Measurements from ENCODE around the gene HSPA1B.

DNA sequence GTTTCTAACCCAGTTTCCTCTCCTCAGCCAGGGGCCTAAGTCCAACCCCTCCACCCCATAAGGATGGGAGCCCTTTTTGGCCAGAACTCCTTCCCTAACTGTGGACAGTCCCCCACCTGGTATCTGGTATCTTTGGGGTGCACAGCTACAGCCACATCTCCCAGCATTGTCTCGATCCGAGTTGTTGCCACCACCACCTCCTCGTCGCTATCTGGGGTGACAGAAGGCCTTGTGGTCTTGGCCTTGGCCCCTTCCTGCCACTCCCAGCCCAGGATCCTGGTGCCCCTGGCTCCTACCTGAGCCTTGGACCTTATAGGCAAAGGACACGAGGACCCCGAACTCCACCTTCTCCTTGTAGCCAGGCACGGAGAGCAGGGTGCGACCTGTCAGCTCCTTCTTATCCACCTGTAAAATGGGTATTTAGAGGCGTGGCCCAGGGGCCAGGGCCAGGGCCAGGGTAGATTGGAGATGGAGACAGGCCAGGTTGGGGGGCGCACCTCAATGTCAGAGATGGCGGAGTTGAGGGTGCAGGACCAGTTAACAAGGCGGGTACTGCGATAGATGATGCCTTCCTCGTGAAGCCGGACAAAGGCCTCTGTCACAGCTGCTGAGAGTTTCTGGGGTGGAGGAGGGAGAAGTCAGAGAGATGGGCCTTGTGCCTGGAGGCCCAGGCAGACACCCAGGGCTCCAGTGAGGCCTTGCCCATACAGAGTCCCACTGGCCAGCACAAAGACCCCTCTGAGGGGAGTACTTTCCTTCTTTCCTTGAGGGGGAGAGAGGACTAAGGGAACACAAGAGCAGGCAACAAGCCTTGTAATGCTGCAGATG is 43.2 kb upstream of the HSPA1B start:
- TF ChIP-seq, protein P1, sequence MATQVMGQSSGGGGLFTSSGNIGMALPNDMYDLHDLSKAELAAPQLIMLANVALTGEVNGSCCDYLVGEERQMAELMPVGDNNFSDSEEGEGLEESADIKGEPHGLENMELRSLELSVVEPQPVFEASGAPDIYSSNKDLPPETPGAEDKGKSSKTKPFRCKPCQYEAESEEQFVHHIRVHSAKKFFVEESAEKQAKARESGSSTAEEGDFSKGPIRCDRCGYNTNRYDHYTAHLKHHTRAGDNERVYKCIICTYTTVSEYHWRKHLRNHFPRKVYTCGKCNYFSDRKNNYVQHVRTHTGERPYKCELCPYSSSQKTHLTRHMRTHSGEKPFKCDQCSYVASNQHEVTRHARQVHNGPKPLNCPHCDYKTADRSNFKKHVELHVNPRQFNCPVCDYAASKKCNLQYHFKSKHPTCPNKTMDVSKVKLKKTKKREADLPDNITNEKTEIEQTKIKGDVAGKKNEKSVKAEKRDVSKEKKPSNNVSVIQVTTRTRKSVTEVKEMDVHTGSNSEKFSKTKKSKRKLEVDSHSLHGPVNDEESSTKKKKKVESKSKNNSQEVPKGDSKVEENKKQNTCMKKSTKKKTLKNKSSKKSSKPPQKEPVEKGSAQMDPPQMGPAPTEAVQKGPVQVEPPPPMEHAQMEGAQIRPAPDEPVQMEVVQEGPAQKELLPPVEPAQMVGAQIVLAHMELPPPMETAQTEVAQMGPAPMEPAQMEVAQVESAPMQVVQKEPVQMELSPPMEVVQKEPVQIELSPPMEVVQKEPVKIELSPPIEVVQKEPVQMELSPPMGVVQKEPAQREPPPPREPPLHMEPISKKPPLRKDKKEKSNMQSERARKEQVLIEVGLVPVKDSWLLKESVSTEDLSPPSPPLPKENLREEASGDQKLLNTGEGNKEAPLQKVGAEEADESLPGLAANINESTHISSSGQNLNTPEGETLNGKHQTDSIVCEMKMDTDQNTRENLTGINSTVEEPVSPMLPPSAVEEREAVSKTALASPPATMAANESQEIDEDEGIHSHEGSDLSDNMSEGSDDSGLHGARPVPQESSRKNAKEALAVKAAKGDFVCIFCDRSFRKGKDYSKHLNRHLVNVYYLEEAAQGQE (IDR thresholded peaks at IDR 0.05; ENCODE audit: insufficient read depth in 1 of 2, low read depth in 2 of 2, low read length in 2 of 2): no peak
- TF ChIP-seq FOXP2 (optimal IDR thresholded peaks at IDR 0.05; ENCODE audit: borderline replicate concordance, extremely low read depth, extremely low read length, insufficient read depth) (no peak), POLR2AphosphoS5 (IDR thresholded peaks at IDR 0.05; ENCODE audit: low read depth, low read length) (no peak), SIN3A (IDR thresholded peaks at IDR 0.05; ENCODE audit: borderline replicate concordance, insufficient read depth, low read length) (no peak)
